Measurements from ENCODE around the gene UFL1.

UFL1 gene

DNA sequence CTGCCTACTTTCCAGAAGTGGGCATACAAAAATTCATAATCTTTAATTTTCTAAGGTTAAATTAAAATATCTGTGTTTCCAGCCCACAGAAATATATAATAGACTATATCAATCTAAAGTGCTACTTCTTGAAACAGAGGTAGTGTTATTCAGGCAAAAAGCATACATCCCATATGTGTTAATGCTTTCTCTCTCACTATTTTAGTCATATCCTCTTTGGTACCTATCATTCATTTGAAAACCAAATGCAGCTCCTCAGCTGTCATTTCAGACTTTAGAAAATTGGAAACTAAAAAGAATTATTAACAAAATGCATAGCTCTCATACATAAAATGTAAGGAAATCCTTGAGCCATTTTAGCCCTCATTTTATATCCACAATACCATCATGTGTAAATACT is 42.2 kb downstream of the UFL1 start:
- H2BK5ac ChIP-seq (ENCODE audit: low read length): no peak overlapping the region
- no peak overlapping the region for H4K8ac ChIP-seq (ENCODE audit: low read depth, low read length)
- no peaks in the 10 kb centered on the region for H3K79me1 ChIP-seq (ENCODE audit: low read depth, low read length)
- no peaks in the 10 kb centered on the region for H3K4me1 ChIP-seq (ENCODE audit: control insufficient read depth in 2 of 2, insufficient read depth in 1 of 2, low read depth in 1 of 2, low read length in 2 of 2)
- no peak overlapping the region for H3K14ac ChIP-seq (ENCODE audit: low read length)
- DNase-seq (ENCODE audit: low spot score): no peak
- H3K9ac ChIP-seq (ENCODE audit: low read depth, low read length, poor library complexity): no peak overlapping the region
- no peak overlapping the region for H4K91ac ChIP-seq (ENCODE audit: low read depth, low read length, poor library complexity)
- H3K4ac ChIP-seq (ENCODE audit: low read length): no peak overlapping the region
- H2BK120ac ChIP-seq (ENCODE audit: low read depth, low read length): no peak overlapping the region
- no peak overlapping the region for H3K23ac ChIP-seq (ENCODE audit: low read depth, low read length, poor library complexity)
- H2BK15ac ChIP-seq (ENCODE audit: low read length): no peak overlapping the region
- H3K4me3 ChIP-seq (ENCODE audit: low read length in 2 of 2): no peak overlapping the region
- H2AFZ ChIP-seq (ENCODE audit: low read length): no peak overlapping the region
- no peak overlapping the region for H3K4me2 ChIP-seq (ENCODE audit: insufficient read depth, low read length, poor library complexity, severe bottlenecking)
- no peak overlapping the region for H3K18ac ChIP-seq (ENCODE audit: low read length)
- H3K27me3 ChIP-seq (ENCODE audit: control insufficient read depth in 3 of 3, insufficient read depth in 3 of 3, low read depth in 1 of 3, low read length in 3 of 3): no peaks in the 10 kb centered on the region
- H2BK12ac ChIP-seq (ENCODE audit: low read length): no peak overlapping the region
- H3K36me3 ChIP-seq (replicated peaks in 1 of 2; ENCODE audit: control insufficient read depth in 2 of 2, insufficient read depth in 2 of 2, low read length in 2 of 2): no peaks in the 10 kb centered on the region
- no peak overlapping the region for H3K27ac ChIP-seq (replicated peaks; ENCODE audit: low read length)
- H2AK5ac ChIP-seq (ENCODE audit: low read depth, low read length): no peak overlapping the region
- no peaks in the 10 kb centered on the region for H3K9me3 ChIP-seq (replicated peaks in 1 of 2; ENCODE audit: control insufficient read depth in 2 of 2, insufficient read depth in 1 of 2, low read depth in 1 of 2, low read length in 2 of 2)

DNA sequence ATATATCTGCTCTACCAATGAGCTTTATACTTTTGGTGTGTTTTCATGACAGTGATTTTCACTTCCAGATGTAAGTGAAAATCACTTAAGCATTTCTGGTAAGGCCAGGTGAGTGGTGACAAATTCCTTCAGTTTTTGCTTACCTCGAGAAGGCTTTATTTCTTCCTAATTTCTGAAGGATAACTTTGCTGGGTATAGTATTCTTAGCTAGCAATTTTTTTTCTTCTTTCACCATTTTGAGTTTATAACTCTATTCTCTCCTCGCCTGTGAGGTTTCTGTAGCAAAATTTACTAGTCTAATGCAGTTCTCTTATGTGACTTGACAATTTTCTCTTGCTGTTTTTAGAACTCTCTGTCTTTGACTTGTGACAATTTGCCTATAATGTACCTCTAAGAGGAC is 48.4 kb downstream of the UFL1 start:
- Histone ChIP-seq H4K91ac (ENCODE audit: low read depth, low read length, poor library complexity) (no peak overlapping the region), H2AK5ac (ENCODE audit: low read depth, low read length) (no peak overlapping the region), H2AFZ (ENCODE audit: low read length) (no peak overlapping the region), H2BK15ac (ENCODE audit: low read length) (no peak overlapping the region), H3K14ac (ENCODE audit: low read length) (no peak overlapping the region), H3K79me1 (ENCODE audit: low read depth, low read length) (no peaks in the 10 kb centered on the region), H3K27me3 (ENCODE audit: control insufficient read depth in 3 of 3, insufficient read depth in 3 of 3, low read depth in 1 of 3, low read length in 3 of 3) (no peaks in the 10 kb centered on the region), H2BK12ac (ENCODE audit: low read length) (no peak overlapping the region), H3K23ac (ENCODE audit: low read depth, low read length, poor library complexity) (no peak overlapping the region), H3K18ac (ENCODE audit: low read length) (no peak overlapping the region), H3K4me1 (ENCODE audit: control insufficient read depth in 2 of 2, insufficient read depth in 1 of 2, low read depth in 1 of 2, low read length in 2 of 2) (no peaks in the 10 kb centered on the region), H3K27ac (replicated peaks; ENCODE audit: low read length) (no peak overlapping the region), H3K4me2 (ENCODE audit: insufficient read depth, low read length, poor library complexity, severe bottlenecking) (no peak overlapping the region), H4K8ac (ENCODE audit: low read depth, low read length) (no peak overlapping the region), H3K4ac (ENCODE audit: low read length) (no peak overlapping the region), H3K9me3 (replicated peaks in 1 of 2; ENCODE audit: control insufficient read depth in 2 of 2, insufficient read depth in 1 of 2, low read depth in 1 of 2, low read length in 2 of 2) (peaks cover 2 to 5% of the 10 kb centered on the region in 2 donors), H3K36me3 (replicated peaks in 1 of 2; ENCODE audit: control insufficient read depth in 2 of 2, insufficient read depth in 2 of 2, low read length in 2 of 2) (no peaks in the 10 kb centered on the region), H2BK120ac (ENCODE audit: low read depth, low read length) (no peak overlapping the region), H3K4me3 (ENCODE audit: low read length in 2 of 2) (no peak overlapping the region), H3K9ac (ENCODE audit: low read depth, low read length, poor library complexity) (no peak overlapping the region), H2BK5ac (ENCODE audit: low read length) (no peak overlapping the region)
- no peak for DNase-seq (ENCODE audit: low spot score)
- no CpG with 5 or more reads among the region's 2 CpGs for WGBS, 2 donors (ENCODE audit: extremely low coverage in 2 of 2, insufficient read length in 2 of 2, insufficient replicate concordance in 1 of 2)

- H3K4ac ChIP-seq (ENCODE audit: low read length): no peak overlapping the region
- no peak overlapping the region for H4K91ac ChIP-seq (ENCODE audit: low read depth, low read length, poor library complexity)
- no peaks in the 10 kb centered on the region for H3K79me1 ChIP-seq (ENCODE audit: low read depth, low read length)
- peak overlapping the region in 1 of 2 donors; percentile 3 for H3K4me3 ChIP-seq (ENCODE audit: low read length in 2 of 2)
- no peaks in the 10 kb centered on the region for H3K36me3 ChIP-seq (replicated peaks in 1 of 2; ENCODE audit: control insufficient read depth in 2 of 2, insufficient read depth in 2 of 2, low read length in 2 of 2)
- H2BK15ac ChIP-seq (ENCODE audit: low read length): no peak overlapping the region
- no peak overlapping the region for H2AK5ac ChIP-seq (ENCODE audit: low read depth, low read length)
- DNase-seq (ENCODE audit: low spot score): no peak
- H2BK12ac ChIP-seq (ENCODE audit: low read length): no peak overlapping the region
- peaks cover 2 to 5% of the 10 kb centered on the region in 2 donors for H3K9me3 ChIP-seq (replicated peaks in 1 of 2; ENCODE audit: control insufficient read depth in 2 of 2, insufficient read depth in 1 of 2, low read depth in 1 of 2, low read length in 2 of 2)
- H4K8ac ChIP-seq (ENCODE audit: low read depth, low read length): no peak overlapping the region
- no peaks in the 10 kb centered on the region for H3K27me3 ChIP-seq (ENCODE audit: control insufficient read depth in 3 of 3, insufficient read depth in 3 of 3, low read depth in 1 of 3, low read length in 3 of 3)
- no peak overlapping the region for H3K4me2 ChIP-seq (ENCODE audit: insufficient read depth, low read length, poor library complexity, severe bottlenecking)
- H3K27ac ChIP-seq (replicated peaks; ENCODE audit: low read length): no peak overlapping the region
- H2AFZ ChIP-seq (ENCODE audit: low read length): no peak overlapping the region
- H3K4me1 ChIP-seq (ENCODE audit: control insufficient read depth in 2 of 2, insufficient read depth in 1 of 2, low read depth in 1 of 2, low read length in 2 of 2): no peaks in the 10 kb centered on the region
- no peak overlapping the region for H3K23ac ChIP-seq (ENCODE audit: low read depth, low read length, poor library complexity)
- H3K14ac ChIP-seq (ENCODE audit: low read length): no peak overlapping the region
- H3K18ac ChIP-seq (ENCODE audit: low read length): no peak overlapping the region
- no peak overlapping the region for H2BK120ac ChIP-seq (ENCODE audit: low read depth, low read length)
- no peak overlapping the region for H3K9ac ChIP-seq (ENCODE audit: low read depth, low read length, poor library complexity)
- no peak overlapping the region for H2BK5ac ChIP-seq (ENCODE audit: low read length)
Measured at GRCh38 chr6:96571551-96571950, 49.9 kb downstream of the UFL1 start.

DNA sequence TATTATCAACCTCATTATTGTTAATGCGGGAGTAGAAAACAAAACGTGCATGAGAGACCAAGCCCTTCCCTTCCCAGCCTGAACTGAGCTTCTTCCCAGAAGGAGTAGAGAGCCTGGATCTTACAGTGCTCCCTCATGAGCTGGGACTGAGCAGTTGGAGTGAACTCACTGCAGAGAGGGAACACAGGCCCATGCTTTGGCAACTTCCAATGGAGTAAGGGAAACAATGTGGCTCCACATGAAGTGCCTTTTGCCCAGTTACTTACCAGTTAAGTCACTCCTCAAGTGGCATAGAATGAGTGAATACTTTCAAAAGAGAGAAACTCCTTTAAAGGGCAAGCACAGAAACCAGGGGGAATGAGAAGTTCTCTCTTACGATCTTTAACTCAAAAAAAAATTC is 53.8 kb downstream of the UFL1 start:
- Histone ChIP-seq H3K9me3 (replicated peaks in 1 of 2; ENCODE audit: control insufficient read depth in 2 of 2, insufficient read depth in 1 of 2, low read depth in 1 of 2, low read length in 2 of 2) (peaks cover 0 to 5% of the 10 kb centered on the region in 2 donors), H4K8ac (ENCODE audit: low read depth, low read length) (no peak overlapping the region), H2BK15ac (ENCODE audit: low read length) (no peak overlapping the region), H3K4me3 (ENCODE audit: low read length in 2 of 2) (no peak overlapping the region), H3K4me2 (ENCODE audit: insufficient read depth, low read length, poor library complexity, severe bottlenecking) (no peak overlapping the region), H3K23ac (ENCODE audit: low read depth, low read length, poor library complexity) (no peak overlapping the region), H3K18ac (ENCODE audit: low read length) (no peak overlapping the region), H2AK5ac (ENCODE audit: low read depth, low read length) (no peak overlapping the region), H2BK120ac (ENCODE audit: low read depth, low read length) (no peak overlapping the region), H2BK5ac (ENCODE audit: low read length) (no peak overlapping the region), H3K4ac (ENCODE audit: low read length) (no peak overlapping the region), H3K9ac (ENCODE audit: low read depth, low read length, poor library complexity) (no peak overlapping the region), H3K4me1 (ENCODE audit: control insufficient read depth in 2 of 2, insufficient read depth in 1 of 2, low read depth in 1 of 2, low read length in 2 of 2) (no peaks in the 10 kb centered on the region), H3K36me3 (replicated peaks in 1 of 2; ENCODE audit: control insufficient read depth in 2 of 2, insufficient read depth in 2 of 2, low read length in 2 of 2) (no peaks in the 10 kb centered on the region), H2BK12ac (ENCODE audit: low read length) (no peak overlapping the region), H2AFZ (ENCODE audit: low read length) (no peak overlapping the region), H3K14ac (ENCODE audit: low read length) (no peak overlapping the region), H3K79me1 (ENCODE audit: low read depth, low read length) (no peaks in the 10 kb centered on the region), H4K91ac (ENCODE audit: low read depth, low read length, poor library complexity) (no peak overlapping the region), H3K27me3 (ENCODE audit: control insufficient read depth in 3 of 3, insufficient read depth in 3 of 3, low read depth in 1 of 3, low read length in 3 of 3) (no peaks in the 10 kb centered on the region), H3K27ac (replicated peaks; ENCODE audit: low read length) (no peak overlapping the region)
- no peak for DNase-seq (ENCODE audit: low spot score)
- WGBS, 2 donors (ENCODE audit: extremely low coverage in 2 of 2, insufficient read length in 2 of 2, insufficient replicate concordance in 1 of 2): no CpG with 5 or more reads among the region's 3 CpGs

All from neuronal stem cell (in vitro differentiated cells).